SU-DHL-6 (cell line): ENCODE results near the gene L1TD1.
"Not testable (repeated sequence)": the region's sequence is repeated elsewhere in the genome, so short reads cannot be mapped to it uniquely, and the experiment has no call there.

Experiments used
- H2AFZ ChIP-seq: fragments of 200-600 bp; sonication (generic); 2 replicates; pipeline ENCODE4 v1.6.1; 2014; ENCODE audit warnings: low read depth, mild to moderate bottlenecking, moderate library complexity, mixed read lengths, antibody characterized with exemption, low read length; ENCODE audit not compliant: severe bottlenecking
- H3F3A ChIP-seq: fragments of 200-600 bp; shearing (Covaris generic); 2 replicates; pipeline ENCODE4 v1.6.0; 2016; ENCODE audit warnings: antibody characterized with exemption, mild to moderate bottlenecking; ENCODE audit not compliant: insufficient read depth
- H3K27ac ChIP-seq: fragments of 200-600 bp; sonication (generic); 2 replicates; pipeline ENCODE4 v1.5.1; 2016; ENCODE audit warnings: low read depth, mild to moderate bottlenecking, low read length, moderate library complexity, mixed read lengths
- H3K27me3 ChIP-seq: fragments of 200-600 bp; sonication (generic), shearing (Covaris generic); 2 replicates; pipeline ENCODE4 v1.6.0; 2014; ENCODE audit warnings: mild to moderate bottlenecking, low read length
- H3K36me3 ChIP-seq: fragments of 200-600 bp; sonication (generic); 2 replicates; pipeline ENCODE4 v1.6.1; 2014; ENCODE audit warnings: mild to moderate bottlenecking, low read length, mixed read lengths
- H3K4me2 ChIP-seq: fragments of 300-600, 200-600 bp; shearing (Covaris generic), sonication (generic); 2 replicates; pipeline ENCODE4 v1.6.0; 2014; ENCODE audit warnings: low read length, low read depth, mild to moderate bottlenecking; ENCODE audit not compliant: poor library complexity, severe bottlenecking
- H3K4me3 ChIP-seq: fragments of 200-600 bp; sonication (generic); 2 replicates; pipeline ENCODE4 v1.5.1; 2014; ENCODE audit warnings: antibody characterized with exemption, low read length, mild to moderate bottlenecking, mixed read lengths; ENCODE audit not compliant: insufficient read depth, poor library complexity, severe bottlenecking
- H3K79me2 ChIP-seq: fragments of 200-600 bp; sonication (generic); 2 replicates; pipeline ENCODE4 v1.6.1; 2014; ENCODE audit warnings: mild to moderate bottlenecking, low read length, moderate library complexity; ENCODE audit not compliant: insufficient read depth
- H3K9ac ChIP-seq: fragments of 200-600 bp; sonication (generic); 2 replicates; pipeline ENCODE4 v1.7.0; 2014; ENCODE audit warnings: mild to moderate bottlenecking, low read length
- H3K9me2 ChIP-seq: fragments of 200-600 bp; sonication (generic); replicated peaks from 2 replicates; pipeline ENCODE4 v1.6.1; 2014; ENCODE audit warnings: low read length; ENCODE audit not compliant: insufficient read depth
- H3K9me3 ChIP-seq: fragments of 200-600 bp; sonication (generic); 2 replicates; pipeline ENCODE4 v1.6.1; 2014; ENCODE audit warnings: low read length, mixed read lengths; ENCODE audit not compliant: insufficient read depth
- H4K20me1 ChIP-seq: fragments of 200-600 bp; sonication (generic); 2 replicates; pipeline ENCODE4 v1.6.1; 2014; ENCODE audit warnings: low read depth, mild to moderate bottlenecking, antibody characterized with exemption, low read length, moderate library complexity, mixed read lengths
- CTCF ChIP-seq: fragments of 200-600 bp; sonication (generic); IDR thresholded peaks from one replicate; pipeline ENCODE4 v1.5.1; 2017; ENCODE audit warnings: antibody characterized with exemption, mild to moderate bottlenecking, low read length, moderate library complexity; ENCODE audit not compliant: insufficient read depth, poor library complexity, severe bottlenecking
- EZH2phosphoT487 ChIP-seq: fragments of 200-600 bp; sonication (generic), shearing (Covaris generic); conservative IDR thresholded peaks from 2 replicates; pipeline ENCODE4 v1.6.1; 2018; ENCODE audit warnings: mild to moderate bottlenecking, antibody characterized with exemption, low read length, moderate library complexity, mixed read lengths

L1TD1 gene

DNA sequence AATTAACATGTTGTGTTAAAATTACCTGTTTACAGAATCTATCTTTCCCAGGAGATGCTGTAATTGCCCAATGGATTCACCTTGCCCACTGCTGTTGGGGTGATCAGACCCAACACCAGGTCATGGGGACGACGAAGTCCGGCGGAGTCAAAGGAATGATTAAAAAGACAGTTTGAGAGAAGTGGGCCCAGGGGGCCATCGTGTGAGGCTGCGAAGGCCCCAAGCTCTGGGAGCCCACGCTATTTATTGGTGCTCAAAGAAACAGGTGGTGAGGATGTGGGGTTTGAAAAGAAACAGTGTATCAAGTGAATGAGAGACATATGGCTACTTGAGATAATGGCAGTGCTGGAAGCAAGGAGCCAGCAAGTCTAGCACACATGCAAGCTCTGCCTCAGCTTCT lies 16.3 kb upstream of the L1TD1 start:
- Histone ChIP-seq H3K9me3 (no peaks in the 10 kb centered on the region), H2AFZ (no peak overlapping the region), H3K9ac (no peak overlapping the region), H3F3A (no peaks in the 10 kb centered on the region), H3K27me3 (no peaks in the 10 kb centered on the region), H3K27ac (no peak overlapping the region), H3K79me2 (no peaks in the 10 kb centered on the region), H3K4me3 (no peak overlapping the region), H3K4me2 (no peak overlapping the region), H3K36me3 (no peaks in the 10 kb centered on the region), H4K20me1 (no peaks in the 10 kb centered on the region), H3K9me2 (no peaks in the 10 kb centered on the region)
- no peak for TF ChIP-seq CTCF
- no peak for TF ChIP-seq EZH2phosphoT487

DNA sequence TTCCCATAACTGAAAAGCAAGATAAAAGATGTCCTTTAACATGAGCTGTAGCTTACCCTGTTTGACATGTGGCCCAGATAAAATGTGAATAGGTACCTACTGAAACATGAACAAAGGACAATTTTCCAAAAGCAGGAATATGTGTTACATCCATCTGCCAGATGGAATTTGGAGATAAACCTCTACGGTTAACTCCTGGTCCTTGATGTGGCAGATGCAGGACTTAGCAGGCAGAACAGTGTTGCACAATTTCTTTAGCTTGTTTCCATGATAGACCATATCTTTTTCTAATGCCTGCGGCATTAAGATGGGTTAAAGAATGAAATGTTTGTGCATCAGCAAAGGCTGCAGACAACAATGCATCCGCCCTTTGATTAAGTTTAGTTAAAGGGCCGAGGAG lies 14.6 kb upstream of the L1TD1 start:
- not testable (repeated sequence) for H3F3A ChIP-seq, H3K27ac ChIP-seq, H4K20me1 ChIP-seq, H3K9me2 ChIP-seq, H3K9me3 ChIP-seq, H3K4me3 ChIP-seq, H3K9ac ChIP-seq, H3K27me3 ChIP-seq, H3K4me2 ChIP-seq, H3K79me2 ChIP-seq, H3K36me3 ChIP-seq, H2AFZ ChIP-seq

GRCh38 chr1:62180639-62181038 lies 14.0 kb upstream of the L1TD1 start:
- Histone ChIP-seq H3K79me2 (no peaks in the 10 kb centered on the region), H2AFZ (no peak overlapping the region), H3K27me3 (no peaks in the 10 kb centered on the region), H3K9ac (no peak overlapping the region), H3K9me3 (no peaks in the 10 kb centered on the region), H3K36me3 (no peaks in the 10 kb centered on the region), H4K20me1 (no peaks in the 10 kb centered on the region), H3F3A (no peaks in the 10 kb centered on the region), H3K9me2 (no peaks in the 10 kb centered on the region), H3K27ac (no peak overlapping the region), H3K4me3 (no peak overlapping the region), H3K4me2 (no peak overlapping the region)
- TF ChIP-seq CTCF (no peak), EZH2phosphoT487 (no peak)

DNA sequence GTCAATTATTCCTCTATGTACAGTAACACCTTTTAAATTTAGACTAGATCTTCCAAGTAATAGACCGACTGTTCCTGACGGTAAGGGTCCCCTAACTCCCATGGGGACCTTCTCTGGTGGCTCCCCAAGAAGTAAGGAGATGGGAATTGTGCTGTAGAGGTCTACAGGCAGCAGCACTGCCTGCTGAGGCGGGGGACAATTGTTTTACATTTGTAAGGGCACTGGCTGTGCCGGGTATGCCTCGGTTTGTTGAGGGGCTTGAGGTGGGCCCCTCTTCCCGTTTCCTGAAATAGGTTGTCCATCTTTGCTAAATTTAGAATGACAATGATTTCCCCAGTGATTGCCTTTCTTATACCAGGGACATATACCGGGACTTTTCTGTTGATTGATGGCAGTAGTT lies 13.1 kb upstream of the L1TD1 start:
- Histone ChIP-seq H3K27me3 (no peaks in the 10 kb centered on the region), H3K27ac (no peak overlapping the region), H3K79me2 (no peaks in the 10 kb centered on the region), H3K9me3 (no peaks in the 10 kb centered on the region), H3K36me3 (no peaks in the 10 kb centered on the region), H3K4me2 (no peak overlapping the region), H3K9me2 (no peaks in the 10 kb centered on the region), H4K20me1 (no peaks in the 10 kb centered on the region), H3K9ac (no peak overlapping the region), H2AFZ (no peak overlapping the region), H3K4me3 (no peak overlapping the region), H3F3A (no peaks in the 10 kb centered on the region)
- no peak for TF ChIP-seq EZH2phosphoT487
- no peak for TF ChIP-seq CTCF

DNA sequence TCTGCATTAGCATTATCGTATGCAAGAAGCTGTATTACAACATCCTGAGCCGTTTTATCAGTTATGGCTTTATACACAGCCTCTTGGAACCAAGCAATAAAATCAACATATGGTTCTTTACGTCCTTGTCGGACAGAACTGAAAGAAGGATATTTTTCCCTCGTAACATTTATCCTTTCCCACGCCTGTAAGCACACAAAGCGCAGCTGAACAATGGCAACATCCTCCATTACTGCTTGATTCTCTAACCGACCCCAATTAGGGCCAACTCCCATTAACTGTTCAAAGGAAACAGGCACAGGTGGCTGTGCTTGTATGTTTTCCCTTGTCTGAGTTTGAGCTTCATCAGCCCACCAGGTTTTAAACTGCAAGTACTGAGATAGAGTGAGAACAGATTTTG lies 12.5 kb upstream of the L1TD1 start:
- H3K4me2 ChIP-seq, H3K36me3 ChIP-seq, H3K27me3 ChIP-seq, H4K20me1 ChIP-seq, H3F3A ChIP-seq, H3K9ac ChIP-seq, H3K9me3 ChIP-seq, H3K4me3 ChIP-seq, H2AFZ ChIP-seq, H3K79me2 ChIP-seq, H3K9me2 ChIP-seq, H3K27ac ChIP-seq: not testable (repeated sequence)
